Breast epithelium (tissue), 4 donors: Measurements from ENCODE around the gene TFAP2E. TPM values are rescaled to one million over a fixed set of nuclear protein-coding genes. Genes with fewer than 3 reads are reported as not detected.

Experiments used
- DNase-seq, 2 donors: peaks; one replicate each; pipeline ENCODE4 v3.0.0-alpha.2; 2019; ENCODE audit warnings: low spot score in 2 of 2
- H3K27ac ChIP-seq, 2 donors: fragments of 200-600 bp; sonication (generic) in 1 of 2; one replicate each; pipeline ENCODE4 v1.5.1; 2016 to 2019; ENCODE audit warnings: mild to moderate bottlenecking in 1 of 2
- H3K27me3 ChIP-seq, 2 donors: fragments of 200-600 bp; sonication (generic) in 1 of 2; one replicate each; pipeline versions ENCODE4 v1.5.1 to v1.6.0; 2017 to 2019; ENCODE audit warnings: control low read depth in 1 of 2, mild to moderate bottlenecking in 1 of 2
- H3K36me3 ChIP-seq: fragments of 200-600 bp; one replicate; pipeline ENCODE4 v1.5.1; 2019
- H3K4me1 ChIP-seq, 2 donors: fragments of 200-600 bp; sonication (generic); one replicate each; pipeline ENCODE4 v1.5.1; 2016 to 2019; ENCODE audit warnings: control low read depth in 1 of 2
- H3K4me3 ChIP-seq, 3 donors: fragments of 200-600 bp; sonication (generic); 1 replicate in 2 of 3; 2 replicates in 1 of 3; pipeline ENCODE4 v1.5.1; 2016 to 2019; ENCODE audit warnings: mild to moderate bottlenecking in 3 of 3, moderate library complexity in 2 of 3
- H3K9me3 ChIP-seq, 2 donors: fragments of 200-600 bp; sonication (generic) in 1 of 2; one replicate each; pipeline ENCODE4 v1.5.1; 2016 to 2019; ENCODE audit warnings: control low read depth in 1 of 2
- CTCF ChIP-seq, 3 donors: fragments of 450-650 bp; IDR thresholded peaks; one replicate each; pipeline ENCODE4 v1.5.1; 2016 to 2017; ENCODE audit warnings: antibody characterized with exemption in 3 of 3, mild to moderate bottlenecking in 3 of 3, moderate library complexity in 3 of 3
- POLR2A ChIP-seq: fragments of 450-650 bp; IDR thresholded peaks from one replicate; pipeline ENCODE4 v1.6.1; 2016; ENCODE audit warnings: antibody characterized with exemption, mild to moderate bottlenecking, moderate library complexity
- POLR2AphosphoS5 ChIP-seq, 3 donors: sonication (generic); formaldehyde crosslinking; IDR thresholded peaks; one replicate each; pipeline ENCODE4 v1.6.1; 2017; ENCODE audit warnings: antibody characterized with exemption in 3 of 3
- intact Hi-C: fragments of 100-400 bp; cut with DNase I; formaldehyde crosslinking; loops from one replicate; pipeline ENCODE4 v1.15.1; 2023; ENCODE audit warnings: low total_unique reads
- total RNA-seq, 3 donors: library from RNA; depleted of rRNA; stranded (reverse); fragments of >200 nt; gene quantifications; one replicate each; pipeline ENCODE4 v1.1.0, GENCODE V29; 2016

The TFAP2E gene
- total RNA-seq: 1 to 10 TPM in 1 of 3 donors, under 1 TPM in 2; 0.44 to 2.6 (median 0.64) TPM

- Histone ChIP-seq H3K9me3 (no peaks in the 10 kb centered on the region), H3K36me3 (no peaks in the 10 kb centered on the region), H3K4me1 (no peaks in the 10 kb centered on the region), H3K27me3 (no peaks in the 10 kb centered on the region), H3K27ac (no peak within 1 kb of the TSS), H3K4me3 (peak within 1 kb of the TSS; percentile 31 to 78 (median 59))
- TF ChIP-seq CTCF (IDR thresholded peaks at IDR 0.05) (no peak), POLR2AphosphoS5 (IDR thresholded peaks at IDR 0.05) (no peak), POLR2A (no peak)
- no peak for DNase-seq
- intact Hi-C loops: loop anchor here (5.0 kb wide), 1 partner anchor 154 kb away; no protein-coding TSS in a partner anchor
These were observed at the start of gene TFAP2E for GRCh38 chr1:35573198-35574124. Gene TFAP2E, plus strand, starts transcription at chr1:35573314. Its CDS starts 264 bp downstream, at chr1:35573578.

GRCh38 chr1:35524106-35524505 is 49.0 kb upstream of the TFAP2E start:
- H3K27me3 ChIP-seq: no peaks in the 10 kb centered on the region
- H3K9me3 ChIP-seq: no peaks in the 10 kb centered on the region
- H3K36me3 ChIP-seq: no peaks in the 10 kb centered on the region
- TF ChIP-seq CTCF (IDR thresholded peaks at IDR 0.05) (no peak), POLR2AphosphoS5 (IDR thresholded peaks at IDR 0.05) (no peak), POLR2A (no peak)
- H3K4me1 ChIP-seq: no peaks in the 10 kb centered on the region
- no peak overlapping the region for H3K4me3 ChIP-seq
- H3K27ac ChIP-seq: peak overlapping the region; percentile 54 to 65
- intact Hi-C loops: no loop called here
- DNase-seq: no peak

- Histone ChIP-seq H3K9me3 (no peaks in the 10 kb centered on the region), H3K4me3 (no peak overlapping the region), H3K27me3 (no peaks in the 10 kb centered on the region), H3K4me1 (peaks cover 0 to 15% of the 10 kb centered on the region in 2 donors), H3K27ac (no peak overlapping the region), H3K36me3 (no peaks in the 10 kb centered on the region)
- DNase-seq: no peak
- TF ChIP-seq CTCF (IDR thresholded peaks at IDR 0.05): no peak
- TF ChIP-seq POLR2A: no peak
- no peak for TF ChIP-seq POLR2AphosphoS5 (IDR thresholded peaks at IDR 0.05)
- intact Hi-C loops: no loop called here
These were observed 42.9 kb upstream of the TFAP2E start for GRCh38 chr1:35530168-35530567.

GRCh38 chr1:35530946-35531345 is 42.2 kb upstream of the TFAP2E start:
- no peak overlapping the region for H3K27ac ChIP-seq
- peaks cover 0 to 15% of the 10 kb centered on the region in 2 donors for H3K4me1 ChIP-seq
- H3K36me3 ChIP-seq: no peaks in the 10 kb centered on the region
- intact Hi-C loops: no loop called here
- no peak overlapping the region for H3K4me3 ChIP-seq
- TF ChIP-seq POLR2A: no peak
- no peak for TF ChIP-seq POLR2AphosphoS5 (IDR thresholded peaks at IDR 0.05)
- no peak for TF ChIP-seq CTCF (IDR thresholded peaks at IDR 0.05)
- DNase-seq: no peak
- H3K27me3 ChIP-seq: no peaks in the 10 kb centered on the region
- no peaks in the 10 kb centered on the region for H3K9me3 ChIP-seq

GRCh38 chr1:35531368-35531767 is 41.7 kb upstream of the TFAP2E start:
- Histone ChIP-seq H3K9me3 (no peaks in the 10 kb centered on the region), H3K4me1 (peaks cover 0 to 15% of the 10 kb centered on the region in 2 donors), H3K4me3 (no peak overlapping the region), H3K27ac (no peak overlapping the region), H3K27me3 (no peaks in the 10 kb centered on the region), H3K36me3 (no peaks in the 10 kb centered on the region)
- intact Hi-C loops: no loop called here
- TF ChIP-seq POLR2A (no peak), POLR2AphosphoS5 (IDR thresholded peaks at IDR 0.05) (no peak), CTCF (IDR thresholded peaks at IDR 0.05) (no peak)
- no peak for DNase-seq
